GM12873 (cell line): ENCODE results near the gene STRIP2.

ENCODE experiments used
- CTCF ChIP-seq: IDR thresholded peaks from 2 replicates; pipeline ENCODE4 v1.5.1; 2012; ENCODE audit warnings: low read depth, mild to moderate bottlenecking, moderate library complexity, low read length, control low read depth; ENCODE audit not compliant: insufficient read depth; ENCODE audit errors: missing control alignments

The STRIP2 gene

GRCh38 chr7:129494041-129494440, 59.8 kb downstream of the STRIP2 start:
- TF ChIP-seq CTCF = no peak

GRCh38 chr7:129495987-129496386, 61.8 kb downstream of the STRIP2 start:
- TF ChIP-seq CTCF = no peak

GRCh38 chr7:129496653-129497052, 62.4 kb downstream of the STRIP2 start:
- TF ChIP-seq CTCF = no peak

- no peak for TF ChIP-seq CTCF
Measured at GRCh38 chr7:129497156-129497555, 62.9 kb downstream of the STRIP2 start.

- no peak for TF ChIP-seq CTCF
Measured at GRCh38 chr7:129498021-129498420, 63.8 kb downstream of the STRIP2 start.

GRCh38 chr7:129499999-129500398, 65.8 kb downstream of the STRIP2 start:
- no peak for TF ChIP-seq CTCF

- TF ChIP-seq CTCF = no peak
Measured at GRCh38 chr7:129501760-129502707, 67.8 kb downstream of the STRIP2 start, which contains the start of gene SMKR1. SMKR1 (plus strand) TSS chr7:129502531; CDS start chr7:129502825, 294 bp downstream.
